HUES48 (cell line): ENCODE data around the gene CNTN5.

Source experiments
- H3K27ac ChIP-seq: one replicate; pipeline ENCODE4 v1.7.0; 2013; ENCODE audit warnings: low read depth, low read length, inconsistent platforms
- H3K27me3 ChIP-seq: 2 replicates; pipeline ENCODE4 v1.6.1; 2013; ENCODE audit warnings: mild to moderate bottlenecking, low read length; ENCODE audit not compliant: control insufficient read depth, insufficient read depth
- H3K36me3 ChIP-seq: 2 replicates; pipeline ENCODE4 v1.6.1; 2013; ENCODE audit warnings: low read length; ENCODE audit not compliant: control insufficient read depth, insufficient read depth
- H3K4me1 ChIP-seq: 2 replicates; pipeline ENCODE4 v1.6.1; 2013; ENCODE audit warnings: mild to moderate bottlenecking, low read length; ENCODE audit not compliant: control insufficient read depth, insufficient read depth
- H3K4me3 ChIP-seq: 2 replicates; pipeline ENCODE4 v1.5.1; 2013; ENCODE audit warnings: mild to moderate bottlenecking, low read depth, low read length
- H3K9ac ChIP-seq: 2 replicates; pipeline ENCODE4 v1.6.1; 2013; ENCODE audit warnings: mild to moderate bottlenecking, low read depth, low read length, moderate library complexity
- H3K9me3 ChIP-seq: 2 replicates; pipeline ENCODE4 v1.6.1; 2013; ENCODE audit warnings: low read length; ENCODE audit not compliant: control insufficient read depth, insufficient read depth

The CNTN5 gene

DNA sequence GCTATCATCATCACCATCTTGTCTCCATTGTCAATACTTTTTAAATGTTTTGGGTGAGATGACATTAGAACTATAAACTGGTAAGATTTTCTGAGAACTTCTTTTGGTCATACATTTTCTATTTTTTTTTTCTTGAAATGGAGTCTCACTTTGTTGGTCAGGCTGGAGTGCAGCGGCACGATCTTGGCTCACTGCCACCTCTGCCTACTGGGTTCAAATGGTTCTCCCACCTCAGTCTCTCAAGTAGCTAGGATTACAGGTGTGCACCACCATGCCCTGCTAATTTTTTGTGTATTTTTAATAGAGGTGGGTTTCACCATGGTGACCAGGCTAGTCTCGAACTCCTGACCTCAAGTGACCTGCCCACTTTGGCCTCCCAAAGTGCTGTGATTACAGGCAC, 880.4 kb downstream of the CNTN5 start:
- Histone ChIP-seq H3K4me1 (no peaks in the 10 kb centered on the region), H3K27me3 (no peaks in the 10 kb centered on the region), H3K9me3 (no peaks in the 10 kb centered on the region), H3K27ac (no peak overlapping the region), H3K36me3 (no peaks in the 10 kb centered on the region), H3K9ac (no peak overlapping the region), H3K4me3 (no peak overlapping the region)

- no peaks in the 10 kb centered on the region for H3K4me1 ChIP-seq
- H3K36me3 ChIP-seq: no peaks in the 10 kb centered on the region
- H3K27me3 ChIP-seq: no peaks in the 10 kb centered on the region
- H3K27ac ChIP-seq: no peak overlapping the region
- no peaks in the 10 kb centered on the region for H3K9me3 ChIP-seq
- H3K4me3 ChIP-seq: no peak overlapping the region
- H3K9ac ChIP-seq: no peak overlapping the region
These were observed 890.4 kb downstream of the CNTN5 start for GRCh38 chr11:99911116-99911515.

GRCh38 chr11:99916078-99916477, 895.3 kb downstream of the CNTN5 start:
- Histone ChIP-seq H3K27ac (no peak overlapping the region), H3K4me1 (no peaks in the 10 kb centered on the region), H3K36me3 (no peaks in the 10 kb centered on the region), H3K9ac (no peak overlapping the region), H3K4me3 (no peak overlapping the region), H3K9me3 (peaks cover 22% of the 10 kb centered on the region), H3K27me3 (no peaks in the 10 kb centered on the region)

DNA sequence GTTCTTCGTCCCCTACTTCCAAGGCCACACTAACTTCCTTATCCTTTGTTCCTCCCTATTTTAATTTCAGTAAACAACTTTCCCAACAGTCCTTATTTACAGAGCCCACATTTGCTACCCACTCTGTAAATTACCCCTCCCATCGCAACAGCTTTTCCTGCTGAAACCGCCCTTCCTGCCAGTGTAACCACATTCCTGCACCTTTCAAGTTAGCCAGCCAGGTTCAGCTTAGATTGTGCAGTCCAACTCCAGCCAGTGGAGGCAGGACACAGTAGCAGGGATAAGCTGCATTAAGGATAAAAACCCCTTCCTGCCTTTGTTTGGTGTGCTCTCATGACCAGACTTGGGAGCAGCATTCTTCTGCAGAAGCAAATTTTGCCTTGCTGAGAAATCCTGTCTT, 898.0 kb downstream of the CNTN5 start:
- Histone ChIP-seq H3K4me3 (no peak overlapping the region), H3K4me1 (no peaks in the 10 kb centered on the region), H3K9ac (no peak overlapping the region), H3K36me3 (no peaks in the 10 kb centered on the region), H3K27ac (no peak overlapping the region), H3K9me3 (peaks cover 22% of the 10 kb centered on the region), H3K27me3 (no peaks in the 10 kb centered on the region)

GRCh38 chr11:99920956-99921355, 900.2 kb downstream of the CNTN5 start:
- peaks cover 8% of the 10 kb centered on the region; the same call in 1 of the 2 replicates for H3K4me1 ChIP-seq
- H3K36me3 ChIP-seq: no peaks in the 10 kb centered on the region
- no peak overlapping the region for H3K27ac ChIP-seq
- H3K9ac ChIP-seq: no peak overlapping the region
- no peak overlapping the region for H3K4me3 ChIP-seq
- peaks cover 22% of the 10 kb centered on the region for H3K9me3 ChIP-seq
- 0 out of 2 replicates have a peak, but pooled peaks cover 5% of the 10 kb centered on the region for H3K27me3 ChIP-seq

GRCh38 chr11:99925968-99926367, 905.2 kb downstream of the CNTN5 start:
- Histone ChIP-seq H3K4me3 (no peak overlapping the region), H3K27me3 (0 out of 2 replicates have a peak, but pooled peaks cover 5% of the 10 kb centered on the region), H3K9me3 (peaks cover 22% of the 10 kb centered on the region), H3K9ac (no peak overlapping the region), H3K36me3 (no peaks in the 10 kb centered on the region), H3K27ac (no peak overlapping the region), H3K4me1 (peaks cover 18% of the 10 kb centered on the region; the same call in 1 of the 2 replicates)

DNA sequence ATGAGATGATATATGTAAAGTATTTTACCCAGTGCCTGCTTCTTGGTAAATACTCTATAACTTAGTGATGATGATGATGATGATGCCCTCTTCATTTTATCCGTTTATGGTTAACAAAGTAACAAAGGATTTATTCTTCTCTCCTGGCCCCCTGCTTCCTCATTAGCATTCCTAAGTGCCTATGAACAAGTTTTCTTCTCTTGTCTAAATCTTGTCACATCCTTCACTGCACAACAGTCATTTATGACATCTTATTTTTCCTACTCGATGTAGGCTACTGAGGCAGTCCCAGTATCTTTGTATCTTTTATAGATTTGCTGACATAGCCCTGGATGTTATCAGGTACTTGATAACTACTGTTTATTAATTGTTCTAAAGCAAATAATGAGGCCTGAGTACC, 911.9 kb downstream of the CNTN5 start:
- Histone ChIP-seq H3K4me1 (no peaks in the 10 kb centered on the region), H3K36me3 (no peaks in the 10 kb centered on the region), H3K4me3 (no peak overlapping the region), H3K27me3 (no peaks in the 10 kb centered on the region), H3K9me3 (peaks cover 22% of the 10 kb centered on the region), H3K27ac (no peak overlapping the region), H3K9ac (no peak overlapping the region)

DNA sequence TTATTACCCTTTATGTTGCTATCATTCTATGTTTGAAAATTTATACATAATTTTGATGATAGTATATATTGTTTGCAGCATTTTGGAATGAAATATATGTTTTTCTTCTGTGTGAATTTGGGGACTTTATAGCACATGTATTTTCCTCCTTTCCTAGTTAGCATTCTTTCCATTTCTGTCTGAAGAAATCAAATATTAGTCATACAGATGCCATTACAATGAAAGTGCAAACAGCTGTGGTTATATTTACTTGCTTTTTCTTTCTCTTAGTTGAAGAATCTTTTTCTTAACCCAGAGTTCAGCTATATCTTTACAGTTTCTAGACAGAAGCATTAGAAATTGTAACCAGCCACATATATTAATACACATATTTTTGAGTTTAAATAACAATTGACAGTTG, 913.3 kb downstream of the CNTN5 start:
- H3K27ac ChIP-seq: no peak overlapping the region
- H3K9me3 ChIP-seq: peaks cover 10% of the 10 kb centered on the region
- H3K4me3 ChIP-seq: no peak overlapping the region
- H3K4me1 ChIP-seq: no peaks in the 10 kb centered on the region
- no peak overlapping the region for H3K9ac ChIP-seq
- no peaks in the 10 kb centered on the region for H3K36me3 ChIP-seq
- H3K27me3 ChIP-seq: no peaks in the 10 kb centered on the region

DNA sequence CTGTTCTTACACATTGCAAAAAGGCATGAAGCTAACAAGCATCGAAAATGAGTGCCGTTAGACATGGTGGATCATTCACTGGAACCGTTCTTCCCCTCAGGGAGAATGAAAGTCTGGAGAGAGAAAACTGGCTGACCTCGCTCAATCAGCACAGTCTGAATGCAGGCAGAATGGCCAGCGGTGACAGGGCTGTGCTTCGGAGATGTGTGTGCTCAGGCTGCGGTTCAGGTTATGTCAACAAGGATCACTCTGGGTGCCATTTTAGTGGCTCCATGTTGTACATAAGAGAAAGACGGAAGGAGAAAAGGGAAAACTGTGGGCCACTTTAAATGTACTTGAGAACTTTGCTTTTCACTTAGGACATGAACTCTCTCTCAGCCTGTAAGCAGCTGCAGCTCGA, 916.6 kb downstream of the CNTN5 start:
- Histone ChIP-seq H3K9me3 (no peaks in the 10 kb centered on the region), H3K36me3 (no peaks in the 10 kb centered on the region), H3K27me3 (no peaks in the 10 kb centered on the region), H3K4me1 (no peaks in the 10 kb centered on the region), H3K4me3 (no peak overlapping the region), H3K27ac (no peak overlapping the region), H3K9ac (no peak overlapping the region)

DNA sequence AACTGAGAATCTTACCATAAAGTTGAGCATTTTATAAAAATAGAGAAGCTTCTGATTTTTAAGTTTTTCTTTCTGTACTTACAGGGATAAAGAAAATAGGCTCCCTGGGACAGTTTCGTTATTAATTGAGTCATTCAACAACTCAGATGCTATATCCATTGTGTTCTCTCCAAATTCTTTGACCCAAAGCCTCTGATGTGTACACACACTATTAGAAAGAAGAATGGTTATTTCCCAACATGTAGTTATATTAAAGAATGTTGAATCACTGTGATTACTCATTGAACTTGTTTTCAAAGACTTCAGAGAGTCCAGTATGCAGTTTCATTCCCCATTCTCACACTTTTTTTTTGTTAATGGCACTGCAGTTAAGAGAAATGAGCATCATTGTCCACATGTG, 932.1 kb downstream of the CNTN5 start:
- H3K36me3 ChIP-seq: no peaks in the 10 kb centered on the region
- H3K4me1 ChIP-seq: no peaks in the 10 kb centered on the region
- H3K9me3 ChIP-seq: no peaks in the 10 kb centered on the region
- H3K27ac ChIP-seq: no peak overlapping the region
- no peak overlapping the region for H3K4me3 ChIP-seq
- H3K27me3 ChIP-seq: no peaks in the 10 kb centered on the region
- H3K9ac ChIP-seq: no peak overlapping the region

DNA sequence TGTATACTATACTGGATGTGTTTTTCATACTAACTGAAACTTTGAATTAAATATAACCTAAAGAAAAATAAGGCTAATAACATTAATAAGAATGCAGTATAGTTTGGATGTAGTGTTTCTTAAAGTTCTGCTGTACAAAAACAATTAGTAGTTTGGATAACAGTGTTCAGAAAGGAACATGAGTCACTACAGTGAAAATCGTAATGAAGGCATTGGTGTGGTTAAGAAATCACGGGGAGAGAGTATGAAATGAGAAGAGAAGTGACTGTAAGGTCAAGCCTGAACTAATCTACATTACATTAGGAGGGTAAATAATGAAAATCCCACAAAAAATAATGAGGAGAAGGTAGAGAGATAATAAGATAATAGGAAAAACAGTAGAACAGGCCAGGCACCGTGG, 939.8 kb downstream of the CNTN5 start:
- Histone ChIP-seq H3K4me1 (no peaks in the 10 kb centered on the region), H3K36me3 (no peaks in the 10 kb centered on the region), H3K27me3 (no peaks in the 10 kb centered on the region), H3K4me3 (no peak overlapping the region), H3K27ac (no peak overlapping the region), H3K9me3 (no peaks in the 10 kb centered on the region), H3K9ac (no peak overlapping the region)

DNA sequence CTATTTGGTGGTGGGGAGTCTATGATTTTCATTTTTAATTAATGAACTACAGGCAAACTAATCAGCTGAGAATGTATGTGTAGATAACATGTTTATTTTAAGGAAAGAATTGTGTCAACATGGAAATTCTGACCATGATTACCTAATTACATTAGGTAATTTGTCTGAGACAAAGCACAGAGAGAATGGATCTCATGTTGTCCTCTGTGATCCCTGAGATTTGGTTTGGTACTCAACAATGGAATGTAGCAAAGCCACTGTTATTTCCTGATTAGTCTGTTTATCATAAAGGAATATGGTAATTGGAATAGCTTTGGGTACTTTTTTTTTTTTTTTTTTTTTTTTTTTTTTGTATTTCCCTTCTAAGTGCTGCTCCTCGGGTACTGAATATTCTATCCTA, 947.6 kb downstream of the CNTN5 start:
- no peaks in the 10 kb centered on the region for H3K36me3 ChIP-seq
- H3K27ac ChIP-seq: no peak overlapping the region
- no peaks in the 10 kb centered on the region for H3K27me3 ChIP-seq
- H3K9me3 ChIP-seq: no peaks in the 10 kb centered on the region
- H3K4me1 ChIP-seq: no peaks in the 10 kb centered on the region
- no peak overlapping the region for H3K9ac ChIP-seq
- H3K4me3 ChIP-seq: no peak overlapping the region
